Stimulated activated naive B cell treated with anti-CD40 and anti-IgM and Interleukin-4, amounts not matched to agents 10 μg/mL and 1 μg/mL and 100 μg/mL, for 72 hours (primary cell): ENCODE data around the gene EPHA5.
"Not testable (repeated sequence)": the region's sequence is repeated elsewhere in the genome, so short reads cannot be mapped to it uniquely, and the experiment has no call there.

Experiments
- ATAC-seq, 2 donors: fragments of 150-1000 bp; cut with Tn5 transposase; replicated peaks; 2 replicates each; pipeline ENCODE4 v1.10.0; 2021; ENCODE audit warnings: moderate library complexity in 1 of 2
- DNase-seq: peaks from one replicate; pipeline ENCODE4 v3.0.0; 2021
- H3K27ac Mint-ChIP-seq: one replicate; pipeline ENCODE4 v1.8.0; 2022; ENCODE audit warnings: mild to moderate bottlenecking, mixed read lengths
- H3K27me3 Mint-ChIP-seq, 2 donors: one replicate each; pipeline ENCODE4 v1.8.0; 2022; ENCODE audit warnings: mixed read lengths in 2 of 2
- H3K36me3 Mint-ChIP-seq, 2 donors: one replicate each; pipeline ENCODE4 v1.8.0; 2022; ENCODE audit warnings: mixed read lengths in 2 of 2, mild to moderate bottlenecking in 1 of 2
- H3K4me1 Mint-ChIP-seq, 2 donors: one replicate each; pipeline ENCODE4 v1.8.0; 2022; ENCODE audit warnings: mixed read lengths in 2 of 2, mild to moderate bottlenecking in 1 of 2
- H3K4me3 Mint-ChIP-seq, 2 donors: one replicate each; pipeline ENCODE4 v1.8.0; 2022; ENCODE audit warnings: mild to moderate bottlenecking in 2 of 2, mixed read lengths in 2 of 2, moderate library complexity in 1 of 2
- H3K9me3 Mint-ChIP-seq, 2 donors: one replicate each; pipeline ENCODE4 v1.8.0; 2022; ENCODE audit warnings: mixed read lengths in 2 of 2, mild to moderate bottlenecking in 1 of 2

Gene EPHA5

GRCh38 chr4:65340382-65341109 lies 329.7 kb downstream of the EPHA5 start:
- Mint-ChIP-seq H3K4me1 (no peaks in the 10 kb centered on the region), H3K4me3 (no peak overlapping the region), H3K9me3 (peaks cover 0 to 4% of the 10 kb centered on the region in 2 donors), H3K27me3 (no peaks in the 10 kb centered on the region), H3K36me3 (no peaks in the 10 kb centered on the region), H3K27ac (no peak overlapping the region)
- ATAC-seq = no peak
- DNase-seq = no peak

GRCh38 chr4:65337371-65337770 lies 332.9 kb downstream of the EPHA5 start:
- DNase-seq (no peak), ATAC-seq (no peak)
- no peak overlapping the region for H3K27ac Mint-ChIP-seq
- no peaks in the 10 kb centered on the region for H3K36me3 Mint-ChIP-seq
- H3K9me3 Mint-ChIP-seq = peaks cover 0 to 4% of the 10 kb centered on the region in 2 donors
- no peak overlapping the region for H3K4me3 Mint-ChIP-seq
- no peaks in the 10 kb centered on the region for H3K27me3 Mint-ChIP-seq
- H3K4me1 Mint-ChIP-seq = no peaks in the 10 kb centered on the region

- H3K27ac Mint-ChIP-seq = no peak overlapping the region
- no peaks in the 10 kb centered on the region for H3K36me3 Mint-ChIP-seq
- H3K27me3 Mint-ChIP-seq = no peaks in the 10 kb centered on the region
- DNase-seq (no peak), ATAC-seq (no peak)
- H3K4me3 Mint-ChIP-seq = no peak overlapping the region
- peaks cover 0 to 4% of the 10 kb centered on the region in 2 donors for H3K9me3 Mint-ChIP-seq
- H3K4me1 Mint-ChIP-seq = no peaks in the 10 kb centered on the region
Measured at GRCh38 chr4:65336465-65336864, 333.8 kb downstream of the EPHA5 start.

GRCh38 chr4:65316534-65316933 lies 353.8 kb downstream of the EPHA5 start:
- H3K27ac Mint-ChIP-seq = no peak overlapping the region
- no peaks in the 10 kb centered on the region for H3K4me1 Mint-ChIP-seq
- no peaks in the 10 kb centered on the region for H3K36me3 Mint-ChIP-seq
- H3K4me3 Mint-ChIP-seq = no peak overlapping the region
- ATAC-seq = no peak
- no peaks in the 10 kb centered on the region for H3K27me3 Mint-ChIP-seq
- H3K9me3 Mint-ChIP-seq = no peaks in the 10 kb centered on the region
- no peak for DNase-seq

- ATAC-seq (no peak), DNase-seq (no peak)
- Mint-ChIP-seq H3K36me3 (no peaks in the 10 kb centered on the region), H3K9me3 (no peaks in the 10 kb centered on the region), H3K27me3 (no peaks in the 10 kb centered on the region), H3K27ac (no peak overlapping the region), H3K4me1 (no peaks in the 10 kb centered on the region), H3K4me3 (no peak overlapping the region)
Measured at GRCh38 chr4:65311120-65311519, 359.2 kb downstream of the EPHA5 start.

GRCh38 chr4:65310586-65310985 lies 359.7 kb downstream of the EPHA5 start:
- no peaks in the 10 kb centered on the region for H3K27me3 Mint-ChIP-seq
- H3K36me3 Mint-ChIP-seq = no peaks in the 10 kb centered on the region
- H3K4me3 Mint-ChIP-seq = no peak overlapping the region
- H3K27ac Mint-ChIP-seq = no peak overlapping the region
- H3K4me1 Mint-ChIP-seq = no peaks in the 10 kb centered on the region
- DNase-seq = no peak
- H3K9me3 Mint-ChIP-seq = no peaks in the 10 kb centered on the region
- ATAC-seq = no peak

GRCh38 chr4:65308626-65309025 lies 361.7 kb downstream of the EPHA5 start:
- H3K4me1 Mint-ChIP-seq, ATAC-seq: not testable (repeated sequence)

GRCh38 chr4:65302145-65302544 lies 368.1 kb downstream of the EPHA5 start:
- Mint-ChIP-seq H3K36me3 (no peaks in the 10 kb centered on the region), H3K9me3 (peaks cover 0 to 2% of the 10 kb centered on the region in 2 donors), H3K27me3 (no peaks in the 10 kb centered on the region), H3K4me3 (no peak overlapping the region), H3K27ac (no peak overlapping the region), H3K4me1 (no peaks in the 10 kb centered on the region)
- ATAC-seq = peak; percentile 51 to 56
- DNase-seq = no peak

More at GRCh38 chr4:65308626-65309025, 361.7 kb downstream of the EPHA5 start:
- not testable (repeated sequence) for H3K27me3 Mint-ChIP-seq, H3K9me3 Mint-ChIP-seq, H3K36me3 Mint-ChIP-seq, H3K4me3 Mint-ChIP-seq, DNase-seq, H3K27ac Mint-ChIP-seq

GRCh38 chr4:65296246-65296645 lies 374.0 kb downstream of the EPHA5 start:
- H3K27ac Mint-ChIP-seq = no peak overlapping the region
- no peak overlapping the region for H3K4me3 Mint-ChIP-seq
- H3K9me3 Mint-ChIP-seq = no peaks in the 10 kb centered on the region
- H3K27me3 Mint-ChIP-seq = no peaks in the 10 kb centered on the region
- DNase-seq = no peak
- H3K4me1 Mint-ChIP-seq = no peaks in the 10 kb centered on the region
- ATAC-seq = no peak
- no peaks in the 10 kb centered on the region for H3K36me3 Mint-ChIP-seq

GRCh38 chr4:65287071-65287470 lies 383.2 kb downstream of the EPHA5 start:
- Mint-ChIP-seq H3K4me1 (no peaks in the 10 kb centered on the region), H3K27ac (no peak overlapping the region), H3K27me3 (no peaks in the 10 kb centered on the region), H3K9me3 (peaks cover 5 to 10% of the 10 kb centered on the region in 2 donors), H3K4me3 (no peak overlapping the region), H3K36me3 (no peaks in the 10 kb centered on the region)
- DNase-seq = no peak
- ATAC-seq = no peak
